Ammon's horn (tissue), 1 donor: Measurements from ENCODE around the gene ELAVL1.
"Not testable (repeated sequence)": the region's sequence is repeated elsewhere in the genome, so short reads cannot be mapped to it uniquely, and the experiment has no call there.

ENCODE experiments used
- DNase-seq: peaks from one replicate; pipeline ENCODE4 v3.0.0-alpha.2; 2016; ENCODE audit warnings: low spot score

Gene ELAVL1

DNA sequence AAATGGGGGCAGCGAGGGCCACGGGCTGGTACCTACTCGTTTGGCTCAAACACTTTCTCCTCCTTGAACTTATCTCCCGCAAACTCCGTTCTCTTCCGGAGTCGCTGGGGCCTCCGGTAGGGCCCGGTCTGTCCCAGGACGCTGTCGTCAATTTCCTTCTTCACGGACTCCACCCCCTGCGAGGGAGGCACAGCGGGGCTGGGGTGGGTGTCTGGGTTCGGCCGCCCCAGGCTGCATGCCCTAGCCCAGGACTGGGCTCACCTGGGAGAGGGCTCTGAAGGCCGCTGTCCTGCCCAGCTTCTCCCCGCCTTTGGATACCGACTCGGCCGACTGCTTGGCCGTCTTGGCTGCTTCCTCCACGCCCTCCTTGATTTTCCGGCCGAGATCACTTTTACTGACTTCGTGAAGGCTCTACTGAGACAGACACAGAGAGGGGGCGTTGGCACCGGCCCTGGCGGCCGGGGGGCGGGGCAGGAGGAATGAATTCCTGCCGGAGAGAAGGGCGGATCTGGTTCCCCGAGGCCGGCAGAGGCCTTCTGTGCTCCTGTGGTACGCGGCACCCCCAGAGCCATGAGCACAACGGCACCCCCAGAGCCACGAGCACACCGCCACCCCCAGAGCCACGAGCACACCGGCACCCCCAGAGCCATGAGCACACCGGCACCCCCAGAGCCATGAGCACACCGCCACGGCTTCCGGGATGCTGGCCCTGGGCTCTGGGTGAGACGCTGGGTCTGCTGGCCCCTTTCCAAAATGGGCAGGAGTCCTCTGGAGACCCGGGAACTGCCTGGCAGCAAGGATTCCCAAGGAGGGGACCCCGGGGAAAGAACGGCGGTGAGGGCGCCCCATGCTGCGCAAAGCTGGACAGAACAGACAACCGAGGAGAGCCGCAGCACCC, 71.4 kb downstream of the ELAVL1 start:
- no peak for DNase-seq

- no peak for DNase-seq
These were observed 72.0 kb downstream of the ELAVL1 start for GRCh38 chr19:7933411-7933810.

DNA sequence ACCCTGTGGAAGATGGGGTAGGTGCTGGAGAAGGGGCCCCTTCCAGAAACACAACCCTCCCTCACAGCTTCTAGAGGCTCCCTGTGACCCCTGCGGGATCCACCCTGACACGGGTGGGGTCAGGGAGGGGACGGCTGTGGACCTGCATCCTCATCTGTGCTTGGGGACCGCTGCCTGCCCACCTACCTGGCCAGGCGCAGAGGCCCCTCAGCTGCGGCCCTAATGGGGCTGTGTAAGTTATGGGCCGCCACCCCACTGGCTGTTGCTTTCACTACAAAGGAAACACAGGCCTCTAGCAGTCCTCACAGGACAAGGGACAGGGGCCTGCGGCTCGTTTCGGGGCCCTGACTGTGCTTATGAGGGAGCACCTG, 72.5 kb downstream of the ELAVL1 start:
- no peak for DNase-seq

GRCh38 chr19:7932276-7932929, 73.0 kb downstream of the ELAVL1 start:
- no peak for DNase-seq

DNA sequence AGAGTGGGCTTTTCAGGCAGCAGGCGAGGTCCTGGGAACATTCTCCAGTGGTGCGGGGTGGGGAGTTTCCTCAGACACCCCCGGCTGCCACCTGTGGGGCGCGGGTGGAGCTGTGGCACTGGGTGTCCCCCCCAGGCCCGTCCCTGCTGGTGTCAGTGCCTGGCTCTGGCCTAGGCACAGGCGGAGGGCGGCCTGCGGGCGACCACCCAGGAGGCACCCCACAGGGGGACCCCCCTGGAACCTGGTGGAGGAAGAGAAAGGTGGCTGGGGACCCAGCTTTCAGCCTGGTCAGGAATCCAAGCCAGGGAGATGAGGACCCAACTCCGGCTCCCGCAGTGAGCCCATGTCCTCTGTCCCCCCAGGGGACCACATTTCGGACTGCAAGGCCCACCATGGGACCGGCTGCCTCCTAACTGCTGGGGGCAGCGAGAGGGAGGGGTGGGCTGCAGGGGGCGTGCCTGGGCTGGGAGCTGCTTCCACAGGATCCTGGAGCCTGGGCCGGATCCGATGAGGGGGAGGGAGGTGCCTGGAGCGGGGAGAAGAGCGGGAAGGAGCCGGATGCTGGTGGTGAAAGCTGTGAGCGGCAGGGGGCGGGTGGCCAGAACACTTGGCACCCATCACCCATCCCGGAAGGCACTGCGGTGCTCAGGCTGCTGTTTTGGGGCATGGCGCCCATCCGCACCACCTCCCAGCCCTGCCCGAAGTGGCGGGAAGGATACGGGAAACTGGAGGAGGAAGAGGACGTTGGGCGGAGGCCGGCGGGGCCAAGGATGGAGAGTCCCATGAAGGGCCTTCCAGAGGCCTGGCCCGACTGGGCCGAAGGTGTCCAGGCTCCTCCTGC, 74.0 kb downstream of the ELAVL1 start:
- no peak for DNase-seq

- DNase-seq, result no peak
These were observed 74.7 kb downstream of the ELAVL1 start for GRCh38 chr19:7930765-7931164.

DNA sequence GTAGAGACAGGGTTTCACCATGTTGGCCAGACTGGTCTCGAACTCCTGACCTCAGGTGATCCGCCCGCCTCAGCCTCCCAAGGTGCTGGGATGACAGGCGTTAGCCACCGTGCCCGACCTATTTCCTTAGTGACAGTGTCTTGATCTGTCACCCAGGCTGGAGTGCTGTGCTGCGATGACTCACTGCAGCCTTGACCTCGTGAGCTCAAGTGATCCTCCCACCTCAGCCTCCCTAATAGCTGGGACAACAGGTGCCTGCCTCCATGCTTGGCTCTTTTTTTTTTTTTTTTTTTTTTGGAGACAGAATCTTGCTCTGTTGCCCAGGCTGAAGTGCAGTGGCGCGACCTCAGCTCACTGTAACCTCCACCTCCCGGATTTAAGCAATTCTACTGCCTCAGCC, 75.4 kb downstream of the ELAVL1 start:
- DNase-seq, result not testable (repeated sequence)

DNA sequence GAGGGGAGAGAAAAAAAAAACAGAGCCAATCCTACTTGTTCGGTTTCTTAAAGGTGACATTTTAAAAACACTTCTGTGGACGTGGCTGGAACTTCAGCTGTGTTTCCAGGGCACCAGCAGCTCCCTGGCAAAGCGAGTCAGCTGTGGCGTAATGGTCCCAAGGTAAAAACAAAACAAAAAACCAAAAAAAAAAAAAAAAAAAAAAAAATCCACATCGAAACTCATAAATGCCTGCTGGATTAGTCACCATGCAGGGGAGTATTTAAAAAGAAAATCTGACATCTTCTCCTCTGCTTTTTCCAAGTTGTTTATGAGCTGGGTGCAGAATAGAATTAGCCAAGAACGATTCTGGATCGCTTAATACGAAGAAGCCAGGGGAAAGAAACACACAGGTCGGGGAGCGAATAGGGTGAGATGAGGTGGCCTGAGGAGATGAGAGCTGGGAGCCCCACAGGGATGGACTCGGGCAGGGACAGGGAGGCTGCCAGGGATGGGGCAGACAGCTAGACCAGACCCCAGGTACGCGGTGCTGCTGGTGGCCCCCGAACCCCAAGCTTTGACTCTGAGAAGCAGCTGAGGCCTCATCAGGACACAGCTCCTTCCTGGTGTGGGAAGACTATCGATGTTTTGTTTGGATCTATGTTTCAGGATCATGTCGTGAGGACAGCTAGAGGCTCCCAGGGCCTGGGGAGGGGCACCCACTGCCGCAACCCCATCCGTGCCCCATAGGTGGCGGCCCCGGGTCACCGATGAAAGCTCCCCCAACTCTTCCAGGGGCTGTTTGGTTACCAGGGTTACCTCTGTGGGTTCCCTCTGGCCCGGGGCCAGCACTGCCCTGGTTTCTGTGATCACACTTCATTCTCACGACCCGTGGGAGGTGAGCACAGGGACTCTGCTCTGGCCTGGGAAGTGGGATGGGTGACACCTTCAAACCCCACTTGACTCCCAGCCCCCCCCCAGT, 76.4 kb downstream of the ELAVL1 start:
- DNase-seq, result no peak

GRCh38 chr19:7928334-7928706, 77.1 kb downstream of the ELAVL1 start:
- DNase-seq, result no peak

DNA sequence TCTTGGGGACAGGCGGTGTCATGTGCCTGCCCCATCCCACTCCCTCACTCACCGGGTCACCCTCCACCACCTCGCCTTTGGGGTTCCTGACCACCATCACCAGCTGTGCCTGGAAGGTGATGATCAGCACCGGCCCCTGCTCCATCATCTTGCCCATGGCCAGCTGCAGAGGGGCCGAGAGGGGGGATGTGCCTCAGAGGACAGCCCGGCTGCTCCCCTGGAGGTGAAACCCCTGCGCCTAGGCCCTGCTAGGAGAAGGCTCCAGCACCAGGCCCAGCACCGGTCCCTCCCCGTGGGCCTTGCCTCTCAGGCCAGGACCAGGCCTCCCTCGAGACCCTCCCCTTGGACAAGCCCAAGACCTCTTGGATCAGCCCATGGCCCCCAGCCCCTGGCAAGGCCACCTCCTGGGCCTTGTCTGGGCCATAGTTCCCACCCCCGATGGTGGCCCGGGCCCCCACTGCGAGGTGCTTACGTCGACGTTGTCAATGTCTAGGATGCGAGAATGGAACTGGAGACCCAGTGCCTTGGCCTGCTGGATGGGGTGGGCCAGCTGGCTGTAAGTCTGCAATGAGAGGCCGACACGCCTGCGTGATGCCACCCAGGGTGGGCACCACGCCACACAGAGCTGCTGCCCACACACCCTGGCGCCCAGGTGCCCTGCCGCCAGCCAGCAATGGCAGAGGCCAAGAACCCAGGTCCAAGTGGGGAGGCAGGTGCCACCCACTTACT, 77.7 kb downstream of the ELAVL1 start:
- no peak for DNase-seq

DNA sequence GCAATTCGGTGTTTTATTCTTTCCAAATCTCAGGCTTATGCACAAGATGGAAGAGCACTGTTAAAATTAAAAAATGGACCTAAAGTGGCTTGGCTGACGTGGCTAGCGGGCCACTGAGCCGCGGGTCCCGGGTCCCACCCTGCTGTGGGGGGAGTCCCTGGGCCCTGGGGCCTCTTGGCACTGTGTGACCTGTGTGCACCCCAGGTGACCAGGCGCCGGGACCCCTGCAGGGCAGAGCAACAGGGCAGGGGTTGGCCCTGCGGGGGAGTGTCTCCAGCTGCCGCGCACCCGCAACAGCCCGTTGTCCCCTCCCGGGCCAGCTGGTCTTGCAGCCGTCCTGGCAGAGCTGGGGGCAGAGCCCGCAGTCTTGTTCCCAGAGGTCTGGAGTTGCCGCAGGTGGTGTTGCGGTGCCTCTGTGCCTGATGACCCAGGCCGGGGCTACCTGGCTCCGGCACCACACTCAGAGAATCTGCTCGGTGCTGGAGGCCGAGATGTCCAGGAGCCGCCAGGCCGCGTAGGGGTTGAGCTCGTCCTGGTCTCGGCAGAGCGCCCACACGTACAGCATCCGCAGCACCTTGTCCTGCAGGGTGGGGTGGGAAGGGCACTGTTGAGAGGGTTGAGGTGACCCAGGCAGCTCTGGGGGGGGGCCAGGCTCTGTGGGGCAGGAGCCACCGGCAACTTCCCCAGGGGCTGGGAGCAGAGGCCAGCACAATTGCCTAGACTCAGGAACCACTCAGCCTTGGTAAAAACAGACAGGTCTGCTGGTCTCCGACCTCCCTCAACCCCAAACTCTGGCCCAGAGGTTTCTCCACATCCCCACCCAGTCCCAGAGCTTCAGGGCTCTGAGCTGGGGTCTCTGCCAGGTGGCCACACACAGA, 78.5 kb downstream of the ELAVL1 start:
- no peak for DNase-seq

DNA sequence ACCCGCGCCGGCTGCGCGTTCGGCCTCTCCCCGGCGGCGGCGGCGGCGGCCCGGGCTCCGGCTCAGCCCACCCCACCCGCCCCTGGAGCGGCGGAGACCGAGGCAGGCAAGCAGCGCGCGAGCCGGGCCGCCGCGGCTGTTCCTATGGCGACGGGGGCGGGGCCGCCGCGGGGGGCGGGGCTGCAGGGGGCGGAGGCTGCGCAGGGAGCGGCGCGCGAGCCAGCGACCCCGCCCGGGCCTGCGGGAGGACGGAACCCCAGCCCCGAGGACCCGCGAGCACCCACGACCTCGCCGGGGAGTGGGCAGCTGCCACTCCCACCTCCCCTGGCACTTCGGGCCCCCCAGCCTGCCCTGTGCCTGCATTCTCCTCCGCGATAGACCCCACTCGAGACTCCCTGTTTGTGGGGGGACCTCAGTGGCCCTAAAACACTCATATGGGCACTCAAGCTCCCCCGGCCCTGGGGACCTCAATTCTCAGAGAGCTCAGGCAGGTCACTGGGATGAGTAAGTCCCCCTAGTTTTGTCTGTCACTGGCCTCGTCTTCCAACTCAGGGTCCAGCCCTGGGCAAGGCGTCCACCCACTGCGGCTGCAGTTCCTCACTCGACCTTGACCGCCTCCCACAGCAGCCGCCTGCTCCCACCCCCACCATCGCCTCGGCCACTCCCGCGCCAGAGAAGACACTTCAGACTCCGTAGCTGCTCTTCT, 79.3 kb downstream of the ELAVL1 start, which contains the start of gene CTXN1:
Gene CTXN1 (minus strand): TSS at position 115 of the 706 bp plus-strand sequence. CDS start 597 bp downstream, outside the sequence.
- DNase-seq, result peak; percentile 62

GRCh38 chr19:7925171-7925851, 80.1 kb downstream of the ELAVL1 start:
- peak; percentile 63 for DNase-seq

DNA sequence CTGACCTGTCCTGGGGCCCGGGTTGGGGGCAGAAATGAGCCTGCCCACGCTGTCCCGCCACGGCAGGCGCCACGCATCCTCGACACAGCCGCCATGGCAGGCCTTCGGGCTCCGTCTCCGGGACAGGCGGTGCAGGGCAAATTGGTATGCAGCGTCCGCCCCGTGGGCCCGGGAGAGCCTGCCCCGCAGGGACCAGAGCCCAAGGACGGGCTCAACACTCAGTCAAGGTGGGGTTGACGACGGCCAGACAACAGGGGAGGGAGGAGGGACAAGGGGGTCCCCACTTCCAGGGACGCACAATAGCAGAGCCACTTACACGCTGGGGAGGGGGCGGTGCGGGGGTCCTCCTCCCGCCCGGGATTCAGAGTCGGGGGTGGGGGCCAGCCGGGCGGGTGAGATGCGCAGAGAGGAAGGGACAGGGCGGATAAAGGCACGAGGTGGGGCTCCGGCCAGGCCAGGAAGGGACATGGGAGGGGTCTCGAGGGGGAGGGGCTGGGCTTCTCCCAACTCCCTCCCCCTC, 80.7 kb downstream of the ELAVL1 start:
- no peak for DNase-seq

- DNase-seq, result no peak
These were observed 81.2 kb downstream of the ELAVL1 start for GRCh38 chr19:7924241-7924640.

DNA sequence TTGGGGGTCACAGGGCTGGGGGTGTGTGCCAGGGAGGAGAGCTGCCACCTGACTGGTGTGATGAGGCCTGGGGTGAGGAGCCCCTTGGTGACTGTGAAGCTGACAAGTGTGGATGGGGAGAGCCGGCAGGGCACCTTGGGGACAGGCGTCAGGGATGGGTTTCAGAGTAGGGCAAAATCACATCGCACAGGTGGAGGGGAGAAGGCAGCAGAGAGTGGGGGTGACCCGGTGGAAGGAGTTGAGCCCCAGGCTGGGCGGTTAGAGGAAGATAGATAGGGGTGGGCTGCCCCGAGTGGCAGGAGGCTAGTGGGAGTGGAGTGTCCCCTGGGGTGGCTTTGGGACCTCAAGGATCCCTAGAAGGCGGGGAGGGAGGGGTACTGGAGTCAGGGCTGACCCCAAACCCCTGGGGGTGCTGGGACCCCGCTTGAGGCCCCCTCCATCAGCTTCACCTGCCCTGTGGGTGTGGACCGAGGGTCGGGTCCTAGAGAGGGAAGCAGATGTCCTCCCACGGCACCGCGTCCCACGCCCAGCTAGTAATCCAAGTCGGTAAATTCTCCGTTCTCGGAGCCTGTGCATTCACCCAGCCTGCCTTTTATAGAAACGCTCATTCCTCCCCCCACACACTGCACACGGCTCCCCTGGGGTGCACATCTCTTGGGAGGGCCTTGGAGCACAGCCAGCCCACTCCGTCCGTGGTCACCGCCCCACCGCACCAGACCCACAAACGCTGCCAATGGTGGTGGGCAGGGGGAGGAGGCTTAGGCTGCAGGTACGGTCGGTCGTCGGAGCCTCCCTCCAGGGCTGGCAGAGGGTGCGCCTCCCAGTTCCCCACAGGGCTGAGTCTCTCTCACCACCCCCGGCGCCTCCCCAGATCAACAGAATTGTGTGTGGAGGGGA, 81.9 kb downstream of the ELAVL1 start:
- peak; percentile 51 for DNase-seq

- no peak for DNase-seq
These were observed 82.6 kb downstream of the ELAVL1 start for GRCh38 chr19:7922836-7923195.
